ENCODE measurements around the gene PMVK. TPM values are rescaled to one million over a fixed set of nuclear protein-coding genes. Genes with fewer than 3 reads are reported as not detected.

Gene PMVK
- total RNA-seq, 4 donors from 2014 or later, result 9.0 to 19.8 (median 15.6) TPM

- TF ChIP-seq CTCF (IDR thresholded peaks at IDR 0.05) (no peak), EP300 (IDR thresholded peaks at IDR 0.05) (no peak), POLR2A (IDR thresholded peaks at IDR 0.05) (no peak)
- H3K4me1 ChIP-seq, result peaks cover 0 to 66% (median 44%) of the 10 kb centered on the region in 4 donors
- no peak overlapping the region for H3K4me3 ChIP-seq
- DNase-seq (ENCODE audit: low spot score in 2 of 2), result no peak
- no peaks in the 10 kb centered on the region for H3K27me3 ChIP-seq
- H3K9me3 ChIP-seq, result no peaks in the 10 kb centered on the region
- peak overlapping the region in 2 of 4 donors; percentile 31 to 84 for H3K27ac ChIP-seq
- WGBS, 2 donors, result 61 to 79% methylated on average over 3 of the region's 3 CpGs
- H3K36me3 ChIP-seq, result peaks cover 0 to 38% (median 6%) of the 10 kb centered on the region in 3 donors
Observed at GRCh38 chr1:154954541-154954940, 18.0 kb upstream of the PMVK start.

DNA sequence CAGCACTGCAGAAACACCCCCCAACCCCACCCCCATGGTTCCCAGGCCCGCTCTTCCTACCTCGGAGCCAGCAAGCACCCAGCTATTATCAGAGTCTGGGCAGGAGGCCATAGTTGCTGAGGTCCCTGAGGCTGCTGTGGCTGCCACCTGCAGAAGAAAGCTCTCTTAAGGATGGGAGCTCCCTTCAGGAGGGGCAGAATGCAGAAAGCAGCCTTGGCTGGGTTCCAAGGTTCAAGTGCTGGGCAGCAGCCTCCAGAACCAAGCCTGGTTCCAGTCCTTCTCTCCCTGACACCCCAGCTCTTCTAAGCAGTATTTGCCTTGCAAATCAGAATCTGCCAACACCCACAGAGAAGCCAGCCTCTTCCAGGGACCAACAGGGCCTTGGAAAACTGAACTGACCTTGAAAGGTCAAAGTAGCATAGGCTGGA, 17.1 kb upstream of the PMVK start:
- DNase-seq (ENCODE audit: low spot score in 2 of 2), result no peak
- no peak overlapping the region for H3K4me3 ChIP-seq
- 62 to 79% methylated on average over 2 of the region's 2 CpGs for WGBS, 2 donors
- no peak for TF ChIP-seq EP300 (IDR thresholded peaks at IDR 0.05)
- TF ChIP-seq POLR2A (IDR thresholded peaks at IDR 0.05), result no peak
- no peak for TF ChIP-seq CTCF (IDR thresholded peaks at IDR 0.05)
- no peaks in the 10 kb centered on the region for H3K27me3 ChIP-seq
- H3K9me3 ChIP-seq, result no peaks in the 10 kb centered on the region
- H3K27ac ChIP-seq, result peak overlapping the region in 1 of 4 donors; percentile 18
- H3K4me1 ChIP-seq, result peaks cover 0 to 63% (median 44%) of the 10 kb centered on the region in 4 donors
- peaks cover 0 to 35% (median 6%) of the 10 kb centered on the region in 3 donors for H3K36me3 ChIP-seq

- H3K36me3 ChIP-seq, result peaks cover 0 to 37% (median 6%) of the 10 kb centered on the region in 3 donors
- WGBS, 2 donors, result 82 to 84% methylated on average over 6 of the region's 6 CpGs
- H3K9me3 ChIP-seq, result no peaks in the 10 kb centered on the region
- no peak for DNase-seq (ENCODE audit: low spot score in 2 of 2)
- H3K27me3 ChIP-seq, result no peaks in the 10 kb centered on the region
- no peak overlapping the region for H3K27ac ChIP-seq
- TF ChIP-seq EP300 (IDR thresholded peaks at IDR 0.05), result no peak
- no peak for TF ChIP-seq POLR2A (IDR thresholded peaks at IDR 0.05)
- no peak for TF ChIP-seq CTCF (IDR thresholded peaks at IDR 0.05)
- H3K4me3 ChIP-seq, result no peak overlapping the region
- H3K4me1 ChIP-seq, result peaks cover 0 to 57% (median 44%) of the 10 kb centered on the region in 4 donors
Observed at GRCh38 chr1:154952664-154953063, 16.1 kb upstream of the PMVK start.

- H3K27ac ChIP-seq, result no peak overlapping the region
- peaks cover 0 to 42% (median 6%) of the 10 kb centered on the region in 3 donors for H3K36me3 ChIP-seq
- no peaks in the 10 kb centered on the region for H3K27me3 ChIP-seq
- 62 to 67% methylated on average over 14 to 15 of the region's 15 CpGs for WGBS, 2 donors
- H3K4me3 ChIP-seq, result no peak overlapping the region
- peaks cover 0 to 52% (median 41%) of the 10 kb centered on the region in 4 donors for H3K4me1 ChIP-seq
- no peak for DNase-seq (ENCODE audit: low spot score in 2 of 2)
- no peaks in the 10 kb centered on the region for H3K9me3 ChIP-seq
- TF ChIP-seq EP300 (IDR thresholded peaks at IDR 0.05), result no peak
- TF ChIP-seq POLR2A (IDR thresholded peaks at IDR 0.05), result no peak
- no peak for TF ChIP-seq CTCF (IDR thresholded peaks at IDR 0.05)
Observed at GRCh38 chr1:154951901-154952657, 15.6 kb upstream of the PMVK start.

DNA sequence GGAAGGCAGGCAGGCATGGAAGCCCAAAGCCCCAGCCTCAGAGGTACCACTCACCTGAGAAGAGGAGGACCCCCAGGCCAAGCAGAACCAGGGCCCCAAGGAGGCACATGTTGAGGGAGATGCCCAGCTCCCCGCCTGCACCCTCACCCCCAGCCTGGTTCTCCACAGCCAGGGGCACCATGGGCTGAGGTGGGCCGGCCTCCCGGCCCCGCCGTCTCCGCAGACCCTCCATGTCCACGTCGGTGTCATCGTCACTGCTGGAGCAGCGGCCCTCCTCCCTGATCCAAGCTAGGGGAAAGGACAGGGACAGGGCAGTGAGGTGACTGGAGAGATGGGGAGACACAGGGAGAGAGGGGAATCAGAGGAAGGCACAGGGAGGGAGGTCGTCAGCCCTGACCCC, 11.6 kb upstream of the PMVK start:
- TF ChIP-seq CTCF (IDR thresholded peaks at IDR 0.05) (no peak), EP300 (IDR thresholded peaks at IDR 0.05) (no peak), POLR2A (IDR thresholded peaks at IDR 0.05) (no peak)
- Histone ChIP-seq H3K9me3 (no peaks in the 10 kb centered on the region), H3K4me1 (peaks cover 0 to 37% (median 19%) of the 10 kb centered on the region in 4 donors), H3K4me3 (no peak overlapping the region), H3K27ac (no peak overlapping the region), H3K36me3 (peaks cover 0 to 67% (median 10%) of the 10 kb centered on the region in 3 donors), H3K27me3 (no peaks in the 10 kb centered on the region)
- DNase-seq (ENCODE audit: low spot score in 2 of 2), result no peak
- 93% methylated on average over 10 to 11 of the region's 11 CpGs for WGBS, 2 donors

Data from tibial nerve (tissue), 4 donors.